HUDEP-2 (cell line): ENCODE results near the gene TEFM.
"Not testable (repeated sequence)": the region's sequence is repeated elsewhere in the genome, so short reads cannot be mapped to it uniquely, and the experiment has no call there.

Source experiments
- DNase-seq, 76 experiments: peaks; one replicate each; lab custom pipeline; 2025; ENCODE audit not compliant: unreplicated experiment in 76 of 76; lab: John Stamatoyannopoulos, UW

TEFM gene

GRCh38 chr17:30921544-30922196, 15.6 kb upstream of the TEFM start, which contains the start of gene ADAP2:
TSS of gene ADAP2 (plus strand) at chr17:30921945. CDS start at chr17:30922015, 70 bp downstream.
- peak in 1 of 76 experiments; percentile 2 for DNase-seq

DNA sequence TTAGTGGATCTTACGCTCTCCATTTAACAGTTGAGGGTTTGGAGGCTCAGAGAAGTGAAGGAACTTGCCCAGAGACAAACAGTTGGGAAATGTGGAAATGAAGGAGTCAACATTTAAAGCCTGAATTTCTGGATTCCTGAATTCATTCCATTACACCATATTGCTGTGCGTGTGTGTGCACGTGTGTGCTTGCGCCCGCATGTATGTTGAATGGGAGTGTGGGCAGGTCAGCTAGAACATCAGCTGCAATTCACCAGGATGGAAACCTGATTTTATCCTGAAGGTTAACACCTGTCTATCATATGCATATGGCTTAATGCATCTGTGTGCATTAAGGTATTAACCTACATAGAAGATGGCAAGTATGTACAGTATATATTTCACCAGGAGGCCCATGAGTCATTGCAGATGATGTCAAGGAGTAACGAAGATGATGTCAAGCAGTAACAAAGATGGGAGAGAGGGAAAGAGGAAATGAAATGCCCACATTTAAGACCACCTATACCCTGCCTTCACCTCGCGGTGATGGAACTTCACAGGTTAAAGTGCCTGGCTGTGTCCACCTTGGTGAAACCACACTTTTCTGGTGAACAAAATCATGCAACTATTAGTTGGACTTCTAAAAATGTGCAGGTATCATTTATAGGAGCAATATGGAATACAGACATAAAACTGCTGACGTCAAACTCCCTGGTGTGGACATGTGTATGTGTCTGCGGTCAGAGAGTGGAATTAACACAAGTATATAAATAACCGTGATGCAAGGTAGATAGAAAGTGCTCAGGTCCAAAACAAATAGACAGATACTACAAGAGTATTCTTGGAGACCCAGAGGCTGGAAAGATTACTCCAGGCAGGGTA, 14.9 kb upstream of the TEFM start:
- no peak for DNase-seq

DNA sequence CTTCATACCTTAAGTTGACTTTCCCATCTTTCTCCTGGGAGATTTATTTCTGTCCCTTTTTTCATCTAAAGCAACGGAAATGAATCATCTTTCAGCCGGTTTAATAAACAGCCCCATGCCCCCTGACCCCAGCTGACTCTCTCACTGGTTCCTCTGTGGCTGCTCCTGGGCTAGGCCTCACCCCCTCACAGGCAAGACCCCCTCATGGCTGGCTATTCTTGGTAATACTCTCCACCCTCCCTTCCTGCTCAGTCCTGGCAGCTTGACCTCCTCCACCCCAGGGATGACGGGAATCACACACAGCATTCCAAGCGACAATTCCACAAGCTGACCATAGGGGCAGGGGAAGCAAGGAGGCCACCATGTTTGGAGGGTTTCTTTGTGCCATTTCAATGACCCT, 14.2 kb upstream of the TEFM start:
- DNase-seq, result no peak

DNA sequence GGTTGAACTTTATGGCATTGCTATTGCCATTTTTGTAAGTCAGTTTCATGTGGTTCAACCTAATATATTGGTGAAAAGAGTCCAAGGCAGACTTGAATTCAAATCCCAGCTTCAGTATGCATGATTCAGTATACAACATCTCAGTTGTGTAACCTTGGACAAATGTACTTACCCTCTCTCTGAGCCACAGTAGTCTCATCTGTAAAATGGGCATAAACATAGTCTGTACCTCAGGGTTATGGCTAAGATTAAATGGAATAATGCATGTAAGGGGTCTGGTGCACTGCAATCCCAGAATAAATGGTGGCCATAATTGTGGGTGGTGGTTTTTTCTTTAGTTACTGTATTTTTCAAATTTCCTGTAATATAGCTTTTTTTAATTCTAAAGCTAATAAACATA, 11.0 kb upstream of the TEFM start:
- DNase-seq, result no peak

DNA sequence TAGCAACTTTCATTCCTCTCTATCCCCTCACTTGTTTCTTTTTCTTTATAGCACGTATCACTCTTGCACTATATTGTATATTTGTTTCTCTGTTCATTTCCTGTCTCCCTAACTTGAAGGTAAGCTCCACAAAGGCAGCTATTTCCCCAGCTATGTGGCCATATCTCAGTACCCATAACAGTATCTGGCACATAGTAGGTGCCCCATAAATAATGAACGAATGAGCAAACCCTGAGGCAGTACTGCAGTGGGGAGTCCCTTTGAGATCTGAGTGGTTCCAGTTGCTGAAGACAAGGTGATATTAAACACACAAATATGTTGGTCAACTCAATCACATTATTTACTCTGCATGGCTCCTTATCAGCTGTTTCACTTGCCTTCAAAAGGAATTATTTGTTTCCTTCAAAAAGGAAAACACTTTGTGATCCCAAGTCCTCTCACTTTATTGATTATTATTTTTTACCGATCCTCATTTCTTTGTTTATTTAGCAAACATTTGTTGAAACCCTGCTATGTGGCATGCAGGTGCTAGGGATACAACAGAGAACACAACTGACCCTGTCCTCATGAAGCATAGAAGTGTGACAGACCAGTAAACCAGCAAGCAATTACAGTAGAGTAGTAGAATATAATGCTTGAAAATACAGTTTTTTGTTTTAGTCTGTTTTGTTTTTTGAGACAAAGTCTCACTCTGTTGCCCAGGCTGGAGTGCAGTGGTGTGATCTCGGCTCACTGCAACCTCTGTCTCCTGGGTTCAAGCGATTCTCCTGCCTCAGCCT, 10.0 kb upstream of the TEFM start:
- no peak for DNase-seq

GRCh38 chr17:30913955-30914354, 7.9 kb upstream of the TEFM start:
- no peak for DNase-seq

GRCh38 chr17:30910151-30910550, 4.1 kb upstream of the TEFM start:
- DNase-seq, result not testable (repeated sequence)

GRCh38 chr17:30908717-30909420, 2.8 kb upstream of the TEFM start:
- no peak for DNase-seq

DNA sequence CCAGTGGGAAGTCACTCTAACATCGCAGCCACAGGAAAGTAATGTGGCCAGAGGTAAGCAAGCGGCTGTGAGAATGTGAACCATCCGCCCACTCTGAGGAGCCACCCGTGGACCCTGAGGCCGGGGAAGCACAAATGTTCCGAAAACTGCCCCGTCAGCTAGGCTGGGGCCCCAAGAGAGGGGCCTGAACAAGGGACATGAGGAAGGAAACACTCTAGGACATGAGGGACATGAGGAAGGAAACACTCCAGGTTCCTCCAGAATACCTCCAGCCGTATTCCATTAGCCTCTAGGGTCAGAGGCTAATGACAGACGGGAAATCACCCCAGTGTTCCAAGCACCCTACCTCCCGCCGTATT, 317 bp downstream of the TEFM start:
- DNase-seq, result peak in 4 of 76 experiments; percentile 14 to 32 (median 20)

DNA sequence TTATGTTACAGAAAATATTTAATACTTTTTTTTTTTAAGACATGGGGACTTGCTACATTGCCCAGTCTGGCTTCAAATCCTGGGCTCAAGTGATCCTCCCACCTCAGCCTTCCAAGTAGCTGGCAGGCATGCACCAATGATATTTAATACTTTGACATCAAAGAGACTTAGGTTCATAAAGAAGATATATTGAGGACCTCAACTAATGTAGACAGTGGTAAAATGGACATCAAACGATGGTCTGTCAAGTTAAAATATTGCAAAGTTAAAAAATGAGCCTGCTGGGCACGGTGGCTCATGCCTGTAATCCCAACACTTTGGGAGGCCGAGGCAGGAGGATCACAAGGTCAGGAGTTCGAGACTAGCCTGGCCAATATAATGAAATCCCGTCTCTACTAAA, 8.7 kb downstream of the TEFM start:
- DNase-seq, result no peak

- DNase-seq, result no peak
Observed at GRCh38 chr17:30894236-30894635, 11.8 kb downstream of the TEFM start.

DNA sequence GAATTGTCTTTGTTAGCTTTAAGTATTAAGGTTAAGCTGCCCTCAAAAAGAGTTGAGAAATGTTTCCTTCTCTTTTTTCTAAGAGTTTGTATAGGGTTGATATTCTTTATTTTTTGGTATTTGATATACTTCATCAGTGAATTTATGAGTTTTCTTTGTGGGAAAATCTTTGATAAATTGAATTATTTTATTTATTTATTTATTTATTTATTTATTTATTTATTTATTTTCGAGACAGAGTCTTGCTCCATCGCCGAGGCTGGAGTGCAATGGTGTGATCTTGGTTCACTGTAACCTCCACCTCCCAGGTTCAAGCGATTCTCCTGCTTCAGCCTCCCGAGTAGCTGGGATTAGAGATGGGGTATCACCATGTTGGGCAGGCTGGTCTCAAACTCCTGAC, 19.9 kb downstream of the TEFM start:
- DNase-seq, result no peak

DNA sequence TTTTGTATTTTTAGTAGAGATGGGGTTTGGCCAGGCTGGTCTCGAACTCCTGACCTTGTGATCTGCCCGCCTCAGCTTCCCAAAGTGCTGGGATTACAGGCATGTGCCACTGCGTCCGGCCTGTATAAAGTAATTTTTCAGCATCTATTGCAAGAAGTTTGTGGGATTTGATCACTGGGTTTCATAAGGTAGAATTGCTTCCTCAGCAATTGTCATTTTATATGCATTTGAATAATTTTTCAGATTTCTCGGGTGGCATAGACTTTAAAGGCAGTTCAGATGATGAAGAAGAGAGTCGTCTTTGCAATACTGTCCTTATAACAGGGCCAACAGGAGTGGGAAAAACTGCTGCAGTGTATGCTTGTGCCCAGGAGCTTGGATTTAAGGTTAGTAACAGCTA, 37.0 kb downstream of the TEFM start:
- DNase-seq, result no peak

DNA sequence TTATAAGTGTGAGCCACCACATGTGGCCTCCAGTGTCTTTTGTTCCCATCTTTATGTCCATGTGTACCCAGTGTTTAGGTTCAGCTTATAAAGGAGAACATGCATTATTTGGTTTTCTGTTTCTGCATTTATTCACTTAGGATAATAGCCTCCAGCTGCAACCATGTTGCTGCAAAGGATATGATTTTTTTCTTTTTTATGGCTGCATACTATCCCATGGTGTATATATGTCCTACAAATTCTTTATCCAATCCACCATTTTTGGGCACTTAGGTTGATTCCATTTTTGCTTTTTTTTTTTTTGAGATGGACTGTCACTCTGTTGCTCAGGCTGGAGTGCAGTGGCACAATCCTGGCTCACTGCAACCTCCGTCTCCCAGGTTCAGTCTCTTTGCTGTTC, 41.4 kb downstream of the TEFM start:
- DNase-seq, result no peak

- DNase-seq, result no peak
Observed at GRCh38 chr17:30858556-30859250, 47.3 kb downstream of the TEFM start.

- no peak for DNase-seq
Observed at GRCh38 chr17:30854146-30854545, 51.9 kb downstream of the TEFM start.
